Activated CD8-positive, alpha-beta T cell treated with anti-CD3 and anti-CD28 coated beads for 36 hours (primary cell): ENCODE results near the gene ZDHHC13. TPM values are rescaled to one million over a fixed set of nuclear protein-coding genes. Genes with fewer than 3 reads are reported as not detected.

Experiments used
- ATAC-seq: fragments of 200-7000 bp; cut with Tn5 transposase; one replicate; pipeline ENCODE4 v1.10.0; 2021; ENCODE audit warnings: mild to moderate bottlenecking, moderate library complexity
- CTCF ChIA-PET: fragments of 350-600 bp; sonication (Branson Sonifier 250); formaldehyde crosslinking; loops from one replicate; lab custom pipeline; 2021; ENCODE audit warnings: antibody characterized with exemption; lab: Charles Lee
- POLR2A ChIA-PET: fragments of 350-600 bp; sonication (Branson Sonifier 250); formaldehyde crosslinking; loops from one replicate; lab custom pipeline; 2021; ENCODE audit warnings: antibody characterized with exemption; lab: Charles Lee
- DNase-seq: peaks from one replicate; pipeline ENCODE4 v3.0.0-alpha.2; 2020
- H3K27ac Mint-ChIP-seq: one replicate; pipeline ENCODE4 v1.8.0; 2021; ENCODE audit warnings: mild to moderate bottlenecking, mixed read lengths
- H3K27me3 Mint-ChIP-seq: one replicate; pipeline ENCODE4 v1.8.0; 2021; ENCODE audit warnings: mixed read lengths
- H3K36me3 Mint-ChIP-seq: one replicate; pipeline ENCODE4 v1.8.0; 2021; ENCODE audit warnings: low read depth, mixed read lengths
- H3K4me1 Mint-ChIP-seq: one replicate; pipeline ENCODE4 v1.8.0; 2021; ENCODE audit warnings: low read depth, mixed read lengths
- H3K4me3 Mint-ChIP-seq: one replicate; pipeline ENCODE4 v1.8.0; 2021; ENCODE audit warnings: mild to moderate bottlenecking, moderate library complexity, mixed read lengths
- H3K9me3 Mint-ChIP-seq: one replicate; pipeline ENCODE4 v1.8.0; 2021; ENCODE audit warnings: mixed read lengths
- CTCF ChIP-seq: fragments of 200-600 bp; IDR thresholded peaks from one replicate; pipeline ENCODE4 v1.8.0; 2022; ENCODE audit warnings: antibody characterized with exemption, mild to moderate bottlenecking
- intact Hi-C: fragments of 100-400 bp; cut with micrococcal nuclease; formaldehyde crosslinking; loops from one replicate; pipeline ENCODE4 v1.10.0; 2022
- total RNA-seq, 2 experiments: library from RNA; stranded (reverse); gene quantifications; one replicate each; pipeline ENCODE4 v1.2.3, GENCODE V29; 2021

The ZDHHC13 gene
- total RNA-seq, 2 experiments from 2014 or later: 16.7 to 17.2 TPM

- CTCF ChIA-PET: interaction anchor here (1.0 to 1.6 kb wide), 2 partner anchors 8 to 23 kb away, joined by 3 to 4 read pairs; no protein-coding TSS in a partner anchor
- no peak for ATAC-seq
Observed at GRCh38 chr11:19145319-19145718, 28.4 kb downstream of the ZDHHC13 start.

GRCh38 chr11:19156892-19157291 lies 39.9 kb downstream of the ZDHHC13 start:
- Mint-ChIP-seq H3K36me3 (peaks cover 46% of the 10 kb centered on the region), H3K4me3 (no peak overlapping the region), H3K4me1 (no peaks in the 10 kb centered on the region), H3K27ac (no peak overlapping the region), H3K9me3 (no peaks in the 10 kb centered on the region), H3K27me3 (no peaks in the 10 kb centered on the region)
- DNase-seq (no peak), ATAC-seq (no peak)
- intact Hi-C loops: no loop called here
- POLR2A ChIA-PET: no interaction called here
- CTCF ChIA-PET: no interaction called here
- TF ChIP-seq CTCF: no peak

More at GRCh38 chr11:19145319-19145718, 28.4 kb downstream of the ZDHHC13 start:
- H3K9me3 Mint-ChIP-seq: no peaks in the 10 kb centered on the region
- POLR2A ChIA-PET: no interaction called here
- H3K27me3 Mint-ChIP-seq: no peaks in the 10 kb centered on the region
- no peaks in the 10 kb centered on the region for H3K4me1 Mint-ChIP-seq
- no peak overlapping the region for H3K27ac Mint-ChIP-seq
- H3K4me3 Mint-ChIP-seq: no peak overlapping the region
- DNase-seq: no peak
- H3K36me3 Mint-ChIP-seq: peaks cover 17% of the 10 kb centered on the region
- intact Hi-C loops: no loop called here
- no peak for TF ChIP-seq CTCF

GRCh38 chr11:19160847-19161246 lies 43.9 kb downstream of the ZDHHC13 start:
- Mint-ChIP-seq H3K9me3 (no peaks in the 10 kb centered on the region), H3K4me3 (no peak overlapping the region), H3K4me1 (peaks cover 8% of the 10 kb centered on the region), H3K27me3 (no peaks in the 10 kb centered on the region), H3K36me3 (peaks cover 47% of the 10 kb centered on the region), H3K27ac (no peak overlapping the region)
- ChIA-PET CTCF (interaction anchor here (1.2 to 1.3 kb wide), 2 partner anchors 17 to 84 kb away, joined by 3 to 4 read pairs; no protein-coding TSS in a partner anchor), POLR2A (interaction anchor here (0.6 kb wide), 1 partner anchor 132 kb away, joined by 3 read pairs; no protein-coding TSS in a partner anchor)
- no peak for ATAC-seq
- intact Hi-C loops: no loop called here
- DNase-seq: no peak
- no peak for TF ChIP-seq CTCF

GRCh38 chr11:19161651-19162050 lies 44.7 kb downstream of the ZDHHC13 start:
- no peak overlapping the region for H3K4me3 Mint-ChIP-seq
- peaks cover 49% of the 10 kb centered on the region for H3K36me3 Mint-ChIP-seq
- POLR2A ChIA-PET: no interaction called here
- intact Hi-C loops: no loop called here
- no peaks in the 10 kb centered on the region for H3K9me3 Mint-ChIP-seq
- no peak overlapping the region for H3K27ac Mint-ChIP-seq
- ATAC-seq (no peak), DNase-seq (no peak)
- H3K4me1 Mint-ChIP-seq: peaks cover 8% of the 10 kb centered on the region
- CTCF ChIA-PET: interaction anchor here (1.0 to 1.3 kb wide), 2 partner anchors 85 to 98 kb away, joined by 3 to 4 read pairs; no protein-coding TSS in a partner anchor
- no peak for TF ChIP-seq CTCF
- no peaks in the 10 kb centered on the region for H3K27me3 Mint-ChIP-seq

- POLR2A ChIA-PET: no interaction called here
- DNase-seq (no peak), ATAC-seq (no peak)
- Mint-ChIP-seq H3K36me3 (peaks cover 49% of the 10 kb centered on the region), H3K9me3 (no peaks in the 10 kb centered on the region), H3K4me3 (no peak overlapping the region), H3K27me3 (no peaks in the 10 kb centered on the region), H3K27ac (no peak overlapping the region), H3K4me1 (peaks cover 8% of the 10 kb centered on the region)
- CTCF ChIA-PET: no interaction called here
- no peak for TF ChIP-seq CTCF
- intact Hi-C loops: no loop called here
Observed at GRCh38 chr11:19162951-19163505, 46.1 kb downstream of the ZDHHC13 start.
